Measurements from ENCODE around the gene WWOX. TPM values are rescaled to one million over a fixed set of nuclear protein-coding genes. Genes with fewer than 3 reads are reported as not detected.

The WWOX gene
- total and polyA plus RNA-seq, 2 of the 13 experiments (the other 11 are each of a cell fraction or from before 2014, with no cell fraction given) = 9.1 to 37.4 TPM

DNA sequence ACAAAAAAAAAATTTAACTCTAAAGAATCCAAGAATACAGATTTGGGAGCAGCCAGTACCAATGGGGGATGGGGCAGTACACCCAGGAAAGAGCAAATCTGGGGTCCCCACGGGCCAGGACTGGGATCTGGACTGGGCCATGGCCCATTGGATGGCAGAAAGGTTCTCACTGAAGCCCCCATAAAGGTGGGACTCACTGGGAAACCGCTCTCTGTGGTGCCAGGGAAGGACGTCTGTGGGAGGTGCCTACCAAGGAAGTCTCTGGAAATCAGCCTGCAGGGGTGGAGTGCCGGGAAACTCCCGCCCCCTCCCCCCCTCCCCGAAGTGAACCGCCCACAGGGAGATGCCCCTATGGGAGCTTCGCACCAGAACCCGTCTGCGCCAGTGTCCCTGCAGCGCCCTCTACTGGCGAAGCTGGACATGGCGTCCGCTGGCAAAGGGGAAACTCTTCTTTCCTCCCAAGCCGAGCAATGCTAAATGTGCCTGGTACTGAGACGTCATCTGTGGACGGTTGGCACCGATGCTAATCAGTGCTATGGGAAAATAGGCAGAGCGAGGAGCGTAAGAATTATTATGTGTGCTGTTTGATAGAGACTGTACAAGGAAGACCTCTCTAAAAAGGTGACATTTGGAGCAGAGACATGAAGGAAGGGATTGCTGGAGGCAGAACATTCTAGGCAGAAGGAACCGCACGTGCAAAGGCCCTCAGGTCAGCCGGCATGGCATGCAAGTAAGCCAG lies 671.1 kb downstream of the WWOX start (continued):
- TF ChIP-seq, protein P1, sequence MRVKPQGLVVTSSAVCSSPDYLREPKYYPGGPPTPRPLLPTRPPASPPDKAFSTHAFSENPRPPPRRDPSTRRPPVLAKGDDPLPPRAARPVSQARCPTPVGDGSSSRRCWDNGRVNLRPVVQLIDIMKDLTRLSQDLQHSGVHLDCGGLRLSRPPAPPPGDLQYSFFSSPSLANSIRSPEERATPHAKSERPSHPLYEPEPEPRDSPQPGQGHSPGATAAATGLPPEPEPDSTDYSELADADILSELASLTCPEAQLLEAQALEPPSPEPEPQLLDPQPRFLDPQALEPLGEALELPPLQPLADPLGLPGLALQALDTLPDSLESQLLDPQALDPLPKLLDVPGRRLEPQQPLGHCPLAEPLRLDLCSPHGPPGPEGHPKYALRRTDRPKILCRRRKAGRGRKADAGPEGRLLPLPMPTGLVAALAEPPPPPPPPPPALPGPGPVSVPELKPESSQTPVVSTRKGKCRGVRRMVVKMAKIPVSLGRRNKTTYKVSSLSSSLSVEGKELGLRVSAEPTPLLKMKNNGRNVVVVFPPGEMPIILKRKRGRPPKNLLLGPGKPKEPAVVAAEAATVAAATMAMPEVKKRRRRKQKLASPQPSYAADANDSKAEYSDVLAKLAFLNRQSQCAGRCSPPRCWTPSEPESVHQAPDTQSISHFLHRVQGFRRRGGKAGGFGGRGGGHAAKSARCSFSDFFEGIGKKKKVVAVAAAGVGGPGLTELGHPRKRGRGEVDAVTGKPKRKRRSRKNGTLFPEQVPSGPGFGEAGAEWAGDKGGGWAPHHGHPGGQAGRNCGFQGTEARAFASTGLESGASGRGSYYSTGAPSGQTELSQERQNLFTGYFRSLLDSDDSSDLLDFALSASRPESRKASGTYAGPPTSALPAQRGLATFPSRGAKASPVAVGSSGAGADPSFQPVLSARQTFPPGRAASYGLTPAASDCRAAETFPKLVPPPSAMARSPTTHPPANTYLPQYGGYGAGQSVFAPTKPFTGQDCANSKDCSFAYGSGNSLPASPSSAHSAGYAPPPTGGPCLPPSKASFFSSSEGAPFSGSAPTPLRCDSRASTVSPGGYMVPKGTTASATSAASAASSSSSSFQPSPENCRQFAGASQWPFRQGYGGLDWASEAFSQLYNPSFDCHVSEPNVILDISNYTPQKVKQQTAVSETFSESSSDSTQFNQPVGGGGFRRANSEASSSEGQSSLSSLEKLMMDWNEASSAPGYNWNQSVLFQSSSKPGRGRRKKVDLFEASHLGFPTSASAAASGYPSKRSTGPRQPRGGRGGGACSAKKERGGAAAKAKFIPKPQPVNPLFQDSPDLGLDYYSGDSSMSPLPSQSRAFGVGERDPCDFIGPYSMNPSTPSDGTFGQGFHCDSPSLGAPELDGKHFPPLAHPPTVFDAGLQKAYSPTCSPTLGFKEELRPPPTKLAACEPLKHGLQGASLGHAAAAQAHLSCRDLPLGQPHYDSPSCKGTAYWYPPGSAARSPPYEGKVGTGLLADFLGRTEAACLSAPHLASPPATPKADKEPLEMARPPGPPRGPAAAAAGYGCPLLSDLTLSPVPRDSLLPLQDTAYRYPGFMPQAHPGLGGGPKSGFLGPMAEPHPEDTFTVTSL (CRISPR knock-in tag; IDR thresholded peaks at IDR 0.05; ENCODE audit: borderline replicate concordance) = 0 out of 2 replicates have a peak, but pooled peaks have one; percentile 34
- TF ChIP-seq ZNF143 (CRISPR knock-in tag; IDR thresholded peaks at IDR 0.05) (0 out of 2 replicates have a peak, but pooled peaks have one; percentile 25), MYC (CRISPR knock-in tag; IDR thresholded peaks at IDR 0.05; ENCODE audit: borderline replicate concordance) (no peak), GATAD2A (CRISPR knock-in tag; IDR thresholded peaks at IDR 0.05) (peak; percentile 64; the same call in 1 of the 2 replicates), FOXK1 (CRISPR knock-in tag; IDR thresholded peaks at IDR 0.05; ENCODE audit: borderline replicate concordance, low read depth) (peak; percentile 43; the same call in 1 of the 2 replicates), ZNF34 (CRISPR knock-in tag; IDR thresholded peaks at IDR 0.05; ENCODE audit: borderline replicate concordance) (no peak), MLLT10 (CRISPR knock-in tag; IDR thresholded peaks at IDR 0.05) (no peak), GFI1 (CRISPR knock-in tag; IDR thresholded peaks at IDR 0.05; ENCODE audit: borderline replicate concordance) (no peak), TBX2 (CRISPR knock-in tag; IDR thresholded peaks at IDR 0.05; ENCODE audit: borderline replicate concordance) (no peak), HNRNPK (IDR thresholded peaks at IDR 0.05; ENCODE audit: low read depth, low read length, poor library complexity, severe bottlenecking) (no peak)
- TF ChIP-seq, protein P2, sequence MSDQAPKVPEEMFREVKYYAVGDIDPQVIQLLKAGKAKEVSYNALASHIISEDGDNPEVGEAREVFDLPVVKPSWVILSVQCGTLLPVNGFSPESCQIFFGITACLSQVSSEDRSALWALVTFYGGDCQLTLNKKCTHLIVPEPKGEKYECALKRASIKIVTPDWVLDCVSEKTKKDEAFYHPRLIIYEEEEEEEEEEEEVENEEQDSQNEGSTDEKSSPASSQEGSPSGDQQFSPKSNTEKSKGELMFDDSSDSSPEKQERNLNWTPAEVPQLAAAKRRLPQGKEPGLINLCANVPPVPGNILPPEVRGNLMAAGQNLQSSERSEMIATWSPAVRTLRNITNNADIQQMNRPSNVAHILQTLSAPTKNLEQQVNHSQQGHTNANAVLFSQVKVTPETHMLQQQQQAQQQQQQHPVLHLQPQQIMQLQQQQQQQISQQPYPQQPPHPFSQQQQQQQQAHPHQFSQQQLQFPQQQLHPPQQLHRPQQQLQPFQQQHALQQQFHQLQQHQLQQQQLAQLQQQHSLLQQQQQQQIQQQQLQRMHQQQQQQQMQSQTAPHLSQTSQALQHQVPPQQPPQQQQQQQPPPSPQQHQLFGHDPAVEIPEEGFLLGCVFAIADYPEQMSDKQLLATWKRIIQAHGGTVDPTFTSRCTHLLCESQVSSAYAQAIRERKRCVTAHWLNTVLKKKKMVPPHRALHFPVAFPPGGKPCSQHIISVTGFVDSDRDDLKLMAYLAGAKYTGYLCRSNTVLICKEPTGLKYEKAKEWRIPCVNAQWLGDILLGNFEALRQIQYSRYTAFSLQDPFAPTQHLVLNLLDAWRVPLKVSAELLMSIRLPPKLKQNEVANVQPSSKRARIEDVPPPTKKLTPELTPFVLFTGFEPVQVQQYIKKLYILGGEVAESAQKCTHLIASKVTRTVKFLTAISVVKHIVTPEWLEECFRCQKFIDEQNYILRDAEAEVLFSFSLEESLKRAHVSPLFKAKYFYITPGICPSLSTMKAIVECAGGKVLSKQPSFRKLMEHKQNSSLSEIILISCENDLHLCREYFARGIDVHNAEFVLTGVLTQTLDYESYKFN (CRISPR knock-in tag; conservative IDR thresholded peaks at IDR 0.05) = 0 out of 2 replicates have a peak, but pooled peaks have one; percentile 13
- TF ChIP-seq, protein P3, sequence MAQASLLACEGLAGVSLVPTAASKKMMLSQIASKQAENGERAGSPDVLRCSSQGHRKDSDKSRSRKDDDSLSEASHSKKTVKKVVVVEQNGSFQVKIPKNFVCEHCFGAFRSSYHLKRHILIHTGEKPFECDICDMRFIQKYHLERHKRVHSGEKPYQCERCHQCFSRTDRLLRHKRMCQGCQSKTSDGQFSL (CRISPR knock-in tag; IDR thresholded peaks at IDR 0.05) = no peak
- TF ChIP-seq, protein P4, sequence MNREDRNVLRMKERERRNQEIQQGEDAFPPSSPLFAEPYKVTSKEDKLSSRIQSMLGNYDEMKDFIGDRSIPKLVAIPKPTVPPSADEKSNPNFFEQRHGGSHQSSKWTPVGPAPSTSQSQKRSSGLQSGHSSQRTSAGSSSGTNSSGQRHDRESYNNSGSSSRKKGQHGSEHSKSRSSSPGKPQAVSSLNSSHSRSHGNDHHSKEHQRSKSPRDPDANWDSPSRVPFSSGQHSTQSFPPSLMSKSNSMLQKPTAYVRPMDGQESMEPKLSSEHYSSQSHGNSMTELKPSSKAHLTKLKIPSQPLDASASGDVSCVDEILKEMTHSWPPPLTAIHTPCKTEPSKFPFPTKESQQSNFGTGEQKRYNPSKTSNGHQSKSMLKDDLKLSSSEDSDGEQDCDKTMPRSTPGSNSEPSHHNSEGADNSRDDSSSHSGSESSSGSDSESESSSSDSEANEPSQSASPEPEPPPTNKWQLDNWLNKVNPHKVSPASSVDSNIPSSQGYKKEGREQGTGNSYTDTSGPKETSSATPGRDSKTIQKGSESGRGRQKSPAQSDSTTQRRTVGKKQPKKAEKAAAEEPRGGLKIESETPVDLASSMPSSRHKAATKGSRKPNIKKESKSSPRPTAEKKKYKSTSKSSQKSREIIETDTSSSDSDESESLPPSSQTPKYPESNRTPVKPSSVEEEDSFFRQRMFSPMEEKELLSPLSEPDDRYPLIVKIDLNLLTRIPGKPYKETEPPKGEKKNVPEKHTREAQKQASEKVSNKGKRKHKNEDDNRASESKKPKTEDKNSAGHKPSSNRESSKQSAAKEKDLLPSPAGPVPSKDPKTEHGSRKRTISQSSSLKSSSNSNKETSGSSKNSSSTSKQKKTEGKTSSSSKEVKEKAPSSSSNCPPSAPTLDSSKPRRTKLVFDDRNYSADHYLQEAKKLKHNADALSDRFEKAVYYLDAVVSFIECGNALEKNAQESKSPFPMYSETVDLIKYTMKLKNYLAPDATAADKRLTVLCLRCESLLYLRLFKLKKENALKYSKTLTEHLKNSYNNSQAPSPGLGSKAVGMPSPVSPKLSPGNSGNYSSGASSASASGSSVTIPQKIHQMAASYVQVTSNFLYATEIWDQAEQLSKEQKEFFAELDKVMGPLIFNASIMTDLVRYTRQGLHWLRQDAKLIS (CRISPR knock-in tag; IDR thresholded peaks at IDR 0.05) = no peak
